CD4-positive, alpha-beta T cell treated with Interleukin-4 for 1 hour (primary cell): Measurements from ENCODE around the gene ALKBH4.
A peak's percentile ranks its signal among the peaks of the same experiment; 100 is the strongest.
"Not testable (repeated sequence)": the region's sequence is repeated elsewhere in the genome, so short reads cannot be mapped to it uniquely, and the experiment has no call there.

Experiments
- DNase-seq, 2 donors: peaks; one replicate each; pipeline ENCODE4 v3.0.0-alpha.2; 2020 to 2022

Gene ALKBH4

GRCh38 chr7:102478314-102479208, 13.9 kb upstream of the ALKBH4 start, which contains the start of gene POLR2J:
POLR2J (minus strand) TSS chr7:102478922; CDS start chr7:102478860, 62 bp downstream.
- peak; percentile 94 to 97 for DNase-seq

GRCh38 chr7:102474736-102475435, 10.2 kb upstream of the ALKBH4 start:
- not testable (repeated sequence) for DNase-seq

- not testable (repeated sequence) for DNase-seq
Measured at GRCh38 chr7:102474116-102474515, 9.5 kb upstream of the ALKBH4 start.

- DNase-seq = peak in 1 of 2 donors; percentile 5
Measured at GRCh38 chr7:102473271-102473991, 8.8 kb upstream of the ALKBH4 start.

- DNase-seq = no peak
Measured at GRCh38 chr7:102472126-102473041, 7.7 kb upstream of the ALKBH4 start.

- no peak for DNase-seq
Measured at GRCh38 chr7:102471791-102472125, 7.1 kb upstream of the ALKBH4 start.

- no peak for DNase-seq
Measured at GRCh38 chr7:102469972-102470825, 5.5 kb upstream of the ALKBH4 start.

GRCh38 chr7:102469351-102469971, 4.8 kb upstream of the ALKBH4 start:
- DNase-seq = no peak

- DNase-seq = no peak
Measured at GRCh38 chr7:102468478-102469350, 4.1 kb upstream of the ALKBH4 start.

GRCh38 chr7:102467581-102468477, 3.2 kb upstream of the ALKBH4 start:
- DNase-seq = no peak

GRCh38 chr7:102466097-102466496, 1.4 kb upstream of the ALKBH4 start:
- no peak for DNase-seq

GRCh38 chr7:102463841-102464576, 654 bp downstream of the ALKBH4 start:
- DNase-seq = no peak

GRCh38 chr7:102460467-102460866, 4.2 kb downstream of the ALKBH4 start:
- no peak for DNase-seq

- no peak for DNase-seq
Measured at GRCh38 chr7:102459221-102459844, 5.3 kb downstream of the ALKBH4 start.

GRCh38 chr7:102457352-102457924, 7.2 kb downstream of the ALKBH4 start:
- DNase-seq = no peak

- DNase-seq = no peak
Measured at GRCh38 chr7:102456327-102456726, 8.3 kb downstream of the ALKBH4 start.

- no peak for DNase-seq
Measured at GRCh38 chr7:102455596-102455995, 9.1 kb downstream of the ALKBH4 start.
